ENCODE data around the gene APBA3.
"Not testable (repeated sequence)": the region's sequence is repeated elsewhere in the genome, so short reads cannot be mapped to it uniquely, and the experiment has no call there.

APBA3 gene

DNA sequence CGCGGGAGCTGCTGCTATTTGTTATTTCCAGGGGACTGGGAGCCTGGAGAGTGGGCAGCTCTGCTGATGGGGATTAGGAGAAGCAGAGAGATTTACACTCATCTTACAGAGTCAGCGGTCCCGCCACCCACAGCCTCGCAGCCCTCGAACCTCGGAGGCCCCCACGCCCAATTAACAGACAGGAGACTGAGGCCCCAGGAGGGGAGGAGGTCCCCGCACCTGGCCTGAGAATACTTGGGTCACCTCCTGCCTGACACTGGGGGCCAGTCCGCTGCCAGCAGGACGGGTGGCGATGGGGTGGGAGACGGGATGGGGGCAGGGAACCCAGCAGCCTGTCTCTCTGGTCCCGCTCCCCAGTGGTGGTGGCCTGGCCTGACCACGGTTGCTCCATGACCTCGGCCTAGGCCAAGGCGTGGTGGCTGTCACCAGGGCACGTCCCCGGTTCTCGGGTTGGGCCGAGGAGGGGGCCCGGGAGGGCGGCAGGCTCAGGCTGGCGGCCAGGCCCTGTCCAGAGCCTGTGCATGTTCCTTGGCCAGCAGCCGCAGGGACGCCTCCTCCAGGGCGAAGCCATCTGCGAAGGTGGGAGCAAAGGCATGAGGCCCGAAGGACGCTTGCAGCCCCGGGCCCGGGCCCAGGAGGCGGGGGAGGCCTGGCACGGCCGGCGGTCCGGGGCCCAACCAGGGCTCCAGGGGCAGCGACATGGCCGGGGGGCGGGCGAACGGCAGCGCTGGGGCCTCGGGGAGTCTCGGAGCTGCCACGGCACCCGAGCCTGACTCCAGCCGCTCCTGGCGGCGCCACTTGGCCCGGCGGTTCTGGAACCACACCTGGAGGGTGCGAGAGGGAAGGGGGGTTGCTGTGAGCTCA lies 8.9 kb upstream of the APBA3 start:
- no peak for DNase-seq

- no peak for DNase-seq
Observed at GRCh38 chr19:3769494-3769893, 8.0 kb upstream of the APBA3 start.

GRCh38 chr19:3768748-3769099 lies 7.2 kb upstream of the APBA3 start:
- no peak for DNase-seq

- DNase-seq, result no peak
Observed at GRCh38 chr19:3768015-3768747, 6.7 kb upstream of the APBA3 start.

- no peak for DNase-seq
Observed at GRCh38 chr19:3767050-3767449, 5.6 kb upstream of the APBA3 start.

DNA sequence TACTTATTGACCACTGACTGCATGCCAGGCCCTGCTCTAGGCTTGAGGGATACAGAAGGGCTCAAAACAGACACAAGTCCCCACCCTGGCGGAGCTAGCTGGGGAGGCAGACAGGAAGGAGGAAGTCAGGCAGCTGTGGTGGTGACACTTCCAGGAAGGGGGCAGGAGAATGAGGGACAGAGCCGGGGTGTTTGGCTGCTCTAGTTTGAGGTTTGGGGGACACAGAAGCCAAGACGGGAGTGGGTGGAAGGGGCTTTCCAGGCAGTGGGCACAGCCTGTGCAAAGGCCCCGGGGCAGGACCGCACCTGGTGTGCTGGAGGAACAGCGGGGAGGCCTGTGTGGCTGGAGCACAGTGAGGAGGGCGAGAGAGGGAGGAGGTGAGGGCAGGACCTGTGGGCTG lies 5.0 kb upstream of the APBA3 start:
- no peak for DNase-seq

DNA sequence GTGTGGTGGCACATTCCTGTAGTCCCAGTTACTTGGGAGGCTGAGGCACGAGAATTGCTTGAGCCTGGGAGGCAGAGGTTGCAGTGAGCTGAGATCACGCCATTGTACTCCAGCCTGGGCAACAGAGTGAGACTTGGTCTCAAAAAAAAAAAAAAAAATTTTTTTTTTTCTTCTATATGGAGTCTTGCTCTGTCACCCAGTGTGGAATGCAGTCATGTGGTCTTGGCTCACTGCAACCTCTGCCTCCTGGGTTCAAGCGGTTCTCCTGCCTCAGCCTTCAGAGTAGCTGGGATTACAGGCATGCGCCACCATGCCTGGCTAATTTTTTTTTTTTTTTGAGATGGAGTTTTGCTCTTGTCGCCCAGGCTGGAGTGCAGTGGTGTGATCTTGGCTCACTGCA lies 4.3 kb upstream of the APBA3 start:
- DNase-seq, result not testable (repeated sequence)

DNA sequence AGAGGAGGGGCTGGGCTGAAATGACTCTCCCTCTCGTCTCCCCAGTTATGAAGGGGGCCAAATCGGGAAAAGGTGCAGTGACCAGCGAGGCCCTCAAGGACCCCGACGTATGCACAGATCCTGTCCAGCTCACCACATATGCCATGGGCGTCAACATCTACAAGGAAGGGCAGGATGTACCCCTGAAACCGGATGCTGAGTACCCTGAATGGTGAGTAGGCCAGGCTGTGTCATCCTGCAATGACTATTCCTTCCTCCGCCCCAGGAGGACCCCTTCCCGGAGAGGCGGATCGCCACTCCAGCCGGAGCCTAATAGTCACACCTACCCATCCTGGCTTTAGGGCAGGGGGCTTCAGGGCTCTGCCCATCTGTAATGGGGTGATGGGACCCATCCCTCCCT lies 3.6 kb upstream of the APBA3 start:
- no peak for DNase-seq

DNA sequence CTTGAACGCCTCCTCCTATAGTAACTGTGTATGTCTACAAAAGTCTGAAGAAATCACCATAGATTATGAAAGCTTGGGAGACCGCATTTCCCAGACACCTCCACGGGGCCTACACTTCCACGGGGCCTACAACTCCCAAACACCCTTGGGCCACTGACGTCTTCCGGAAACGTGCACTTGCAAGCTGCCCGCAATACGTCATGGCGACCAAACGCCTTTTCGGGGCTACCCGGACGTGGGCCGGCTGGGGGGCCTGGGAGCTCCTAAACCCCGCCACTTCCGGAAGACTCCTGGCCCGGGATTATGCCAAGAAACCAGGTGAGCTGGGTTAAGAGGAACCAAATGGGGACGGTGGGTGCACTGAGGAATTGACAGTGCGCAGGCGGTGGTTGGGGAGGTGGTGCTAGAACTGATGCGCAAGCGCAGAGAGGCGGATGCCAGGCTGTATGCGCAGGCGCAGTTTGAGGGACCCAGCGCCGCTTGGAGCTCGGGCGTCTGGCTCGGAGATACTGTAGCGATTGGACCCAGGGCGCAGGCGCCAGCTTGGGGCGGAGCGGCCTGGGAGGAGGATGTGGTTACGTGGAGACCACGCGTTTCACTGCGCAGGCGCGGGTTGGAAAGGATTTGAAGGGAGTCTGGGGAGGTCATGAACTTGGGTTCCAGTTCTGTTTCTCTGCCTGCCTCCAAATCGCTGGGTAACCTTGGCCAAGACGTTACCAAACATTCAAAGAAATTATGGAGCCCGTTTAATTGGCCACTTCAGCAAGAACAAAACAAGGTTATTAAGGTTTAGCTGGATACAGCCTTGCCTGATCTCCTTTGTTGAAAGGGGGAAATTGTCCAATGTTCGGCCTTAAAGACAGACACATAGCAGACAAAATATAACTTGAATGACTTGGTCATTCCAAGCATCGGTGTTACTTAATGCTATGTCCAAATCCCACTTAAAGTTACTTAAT lies 1.3 kb upstream of the APBA3 start, which contains the start of gene MRPL54:
MRPL54 (plus strand) TSS at position 182 of the 959 bp plus-strand sequence; CDS start at position 201, 19 bp downstream.
- peak; percentile 98 for DNase-seq

- DNase-seq, result no peak
Observed at GRCh38 chr19:3762130-3762473, 610 bp upstream of the APBA3 start.

- DNase-seq, result no peak
Observed at GRCh38 chr19:3760871-3761361, 576 bp downstream of the APBA3 start.

DNA sequence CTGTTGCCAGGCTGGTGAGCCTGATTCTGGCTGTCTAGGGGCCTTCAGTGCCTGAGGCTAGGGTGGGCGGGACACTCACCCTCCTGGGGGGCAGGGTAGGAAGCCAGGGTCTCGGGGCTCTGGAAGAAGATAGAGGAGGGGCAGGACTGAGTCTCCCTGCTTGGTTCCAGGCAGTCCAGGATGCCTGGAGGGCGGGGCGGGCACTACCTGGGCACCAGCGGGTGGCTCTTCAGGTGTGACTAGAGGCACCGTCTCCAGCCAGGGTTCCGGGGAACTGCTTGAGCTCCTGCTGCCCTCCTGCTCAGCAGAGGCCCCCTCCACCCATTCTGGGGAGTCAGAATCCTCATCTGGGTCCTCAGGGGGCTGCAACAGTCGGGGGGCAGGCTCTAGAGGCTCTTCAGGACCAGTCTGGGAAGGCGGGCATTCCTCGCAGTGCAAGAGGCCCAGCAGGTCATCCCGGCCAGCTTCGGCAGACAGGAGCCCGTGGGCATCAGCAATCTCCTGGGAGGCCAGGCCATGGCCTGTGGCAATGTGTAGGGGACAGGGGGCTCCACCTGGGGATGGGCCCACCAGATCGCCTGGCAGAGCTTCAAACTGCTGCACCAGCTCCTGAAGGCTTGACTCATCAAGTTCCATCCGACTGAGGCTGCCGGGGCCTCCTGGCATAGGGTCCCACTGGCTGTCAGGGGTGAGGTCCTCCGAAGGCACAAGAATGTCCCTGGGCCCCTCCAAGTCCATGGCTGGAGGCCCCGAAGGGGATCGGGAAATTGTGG lies 1.8 kb downstream of the APBA3 start:
- no peak for DNase-seq

DNA sequence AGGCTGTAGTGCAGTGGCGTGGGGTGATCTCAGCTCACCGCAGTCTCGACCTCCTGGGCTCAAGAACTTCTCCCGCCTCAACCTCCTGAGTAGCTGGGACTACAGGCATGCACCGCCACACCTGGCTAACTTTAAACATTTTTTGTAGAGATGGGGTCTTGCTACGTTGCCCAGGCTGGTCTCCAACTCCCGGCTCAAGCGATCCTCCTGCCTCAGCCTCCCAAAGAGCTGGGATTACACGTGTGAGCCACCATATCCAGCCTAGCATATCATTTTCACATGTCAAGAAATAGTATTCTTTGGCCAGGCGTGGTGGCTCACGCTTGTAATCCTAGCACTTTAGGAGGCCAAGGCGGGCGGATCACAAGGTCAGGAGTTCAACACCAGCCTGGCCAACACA lies 3.2 kb downstream of the APBA3 start:
- not testable (repeated sequence) for DNase-seq

GRCh38 chr19:3757705-3758104 lies 3.8 kb downstream of the APBA3 start:
- DNase-seq, result not testable (repeated sequence)

GRCh38 chr19:3753631-3754410 lies 7.7 kb downstream of the APBA3 start:
- DNase-seq, result no peak

- DNase-seq, result no peak
Observed at GRCh38 chr19:3752492-3752891, 9.0 kb downstream of the APBA3 start.

GRCh38 chr19:3751236-3751635 lies 10.3 kb downstream of the APBA3 start:
- DNase-seq, result no peak

GRCh38 chr19:3750211-3750610 lies 11.3 kb downstream of the APBA3 start:
- DNase-seq, result no peak

DNA sequence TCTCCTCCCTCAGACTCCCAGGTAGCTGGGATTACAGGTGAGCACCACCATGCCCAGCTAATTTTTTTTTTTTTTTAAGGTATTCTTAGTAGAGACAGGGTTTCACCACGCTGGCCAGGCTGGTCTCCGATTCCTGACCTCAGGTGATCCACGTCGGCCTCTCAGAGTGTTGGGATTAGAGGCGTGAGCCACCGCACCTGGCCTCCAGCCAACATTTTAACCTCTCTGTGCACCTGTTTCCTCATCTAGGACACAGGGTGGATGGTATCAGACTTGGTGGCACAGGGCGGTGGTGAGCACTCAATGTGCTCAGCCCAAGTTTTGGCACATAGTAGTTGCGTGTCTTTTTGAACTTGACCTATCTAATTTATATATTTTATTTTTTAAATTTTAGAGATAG lies 12.5 kb downstream of the APBA3 start:
- no peak for DNase-seq

- DNase-seq, result no peak
Observed at GRCh38 chr19:3746371-3747056, 15.0 kb downstream of the APBA3 start.

All from KG1 (cell line).